B cell (primary cell): ENCODE data around the gene FAM151A. TPM values are rescaled to one million over a fixed set of nuclear protein-coding genes. Genes with fewer than 3 reads are reported as not detected.

Experiments used
- ATAC-seq: fragments of 200-7000 bp; cut with Tn5 transposase; one replicate; pipeline ENCODE4 v1.10.0; 2021; ENCODE audit warnings: low read depth, mild to moderate bottlenecking, moderate number of reproducible peaks, moderate library complexity
- CTCF ChIA-PET: fragments of 350-600 bp; sonication (Branson Sonifier 250); formaldehyde crosslinking; loops from one replicate; lab custom pipeline; 2021; ENCODE audit warnings: antibody characterized with exemption, inconsistent platforms; lab: Charles Lee
- POLR2A ChIA-PET: fragments of 350-600 bp; sonication (Branson Sonifier 250); formaldehyde crosslinking; loops from one replicate; lab custom pipeline; 2021; ENCODE audit warnings: antibody characterized with exemption; lab: Charles Lee
- DNase-seq: peaks from one replicate; pipeline ENCODE4 v3.0.0; 2013
- H2AFZ ChIP-seq: 2 replicates; pipeline ENCODE4 v1.6.1; 2012; ENCODE audit warnings: mild to moderate bottlenecking, low read depth, low read length; ENCODE audit not compliant: insufficient read depth, poor library complexity, severe bottlenecking
- H3K27ac ChIP-seq, 2 donors: 1 replicate in 1 of 2; 2 replicates in 1 of 2; pipeline ENCODE4 v1.5.1; 2012 to 2013; ENCODE audit warnings: low read length in 2 of 2, mild to moderate bottlenecking in 2 of 2, moderate library complexity in 1 of 2
- H3K27me3 ChIP-seq, 4 experiments: fragments of 200-600 bp in 1 of 4; sonication (generic) in 1 of 4; replicated peaks in 1 of 4; 1 replicate in 2 of 4; 2 replicates in 2 of 4; pipeline versions ENCODE4 v1.6.1 to v1.7.0; 2013 to 2016; ENCODE audit warnings: low read length in 3 of 4, mild to moderate bottlenecking in 2 of 4, mixed read lengths in 1 of 4, moderate library complexity in 1 of 4; ENCODE audit not compliant: insufficient read depth in 4 of 4, control insufficient read depth in 3 of 4; ENCODE audit errors: control extremely low read depth in 1 of 4
- H3K36me3 ChIP-seq, 2 experiments: replicated peaks in 1 of 2; 1 replicate in 1 of 2; 2 replicates in 1 of 2; pipeline versions ENCODE4 v1.6.1 to v1.7.1; 2013; ENCODE audit warnings: low read length in 1 of 2; ENCODE audit not compliant: insufficient read depth in 2 of 2, control insufficient read depth in 1 of 2; ENCODE audit errors: control extremely low read depth in 1 of 2, extremely low read depth in 1 of 2
- H3K4me1 ChIP-seq, 2 donors: fragments of 200-600 bp in 1 of 2; sonication (generic) in 1 of 2; 1 replicate in 1 of 2; 2 replicates in 1 of 2; pipeline versions ENCODE4 v1.5.1 to v1.6.1; 2013 to 2017; ENCODE audit warnings: low read length in 2 of 2; ENCODE audit not compliant: control insufficient read depth in 2 of 2, insufficient read depth in 2 of 2
- H3K4me2 ChIP-seq: replicated peaks from 2 replicates; pipeline ENCODE3; 2012; ENCODE audit warnings: mild to moderate bottlenecking, low read depth, low read length; ENCODE audit not compliant: poor library complexity, severe bottlenecking
- H3K4me3 ChIP-seq, 5 experiments: fragments of 200-600 bp in 1 of 5; sonication (generic) in 1 of 5; 1 replicate in 3 of 5; 2 replicates in 2 of 5; pipeline versions ENCODE4 v1.5.1 to v1.7.0; 2011 to 2016; ENCODE audit warnings: low read length in 4 of 5, mild to moderate bottlenecking in 4 of 5, low read depth in 2 of 5, control low read depth in 1 of 5, moderate library complexity in 1 of 5; ENCODE audit not compliant: insufficient read depth in 1 of 5; ENCODE audit errors: control extremely low read depth in 1 of 5, extremely low read depth in 1 of 5
- H3K79me2 ChIP-seq: fragments of 200-600 bp; sonication (generic); one replicate; pipeline ENCODE4 v1.6.0; 2016; ENCODE audit warnings: low read length; ENCODE audit not compliant: control insufficient read depth, insufficient read depth
- H3K9ac ChIP-seq: fragments of 200-600 bp; sonication (generic); 2 replicates; pipeline ENCODE4 v1.6.1; 2017; ENCODE audit warnings: mild to moderate bottlenecking, low read length, moderate library complexity
- H3K9me3 ChIP-seq, 3 donors: one replicate each; pipeline versions ENCODE4 v1.6.1 to v1.7.1; 2013; ENCODE audit warnings: low read length in 2 of 3; ENCODE audit not compliant: control insufficient read depth in 2 of 3, insufficient read depth in 1 of 3; ENCODE audit errors: control extremely low read depth in 1 of 3
- H4K20me1 ChIP-seq: 2 replicates; pipeline ENCODE4 v1.6.0; 2012; ENCODE audit warnings: mild to moderate bottlenecking, low read length; ENCODE audit not compliant: insufficient read depth, control insufficient read depth, poor library complexity, severe bottlenecking
- H3K27ac Mint-ChIP-seq: one replicate; pipeline ENCODE4 v1.8.0; 2021; ENCODE audit warnings: mixed read lengths
- H3K27me3 Mint-ChIP-seq: one replicate; pipeline ENCODE4 v1.8.0; 2021; ENCODE audit warnings: mixed read lengths
- H3K4me1 Mint-ChIP-seq: one replicate; pipeline ENCODE4 v1.8.0; 2021; ENCODE audit warnings: mixed read lengths
- H3K4me3 Mint-ChIP-seq: one replicate; pipeline ENCODE4 v1.8.0; 2021; ENCODE audit warnings: mixed read lengths
- H3K9me3 Mint-ChIP-seq: one replicate; pipeline ENCODE4 v1.8.0; 2022; ENCODE audit warnings: mixed read lengths; ENCODE audit not compliant: insufficient read depth
- CTCF ChIP-seq: fragments of 200-600 bp; IDR thresholded peaks from one replicate; pipeline ENCODE4 v1.8.0; 2022; ENCODE audit warnings: antibody characterized with exemption, mild to moderate bottlenecking
- EZH2 ChIP-seq: IDR thresholded peaks from 2 replicates; pipeline ENCODE4 v1.6.1; 2012; ENCODE audit warnings: borderline replicate concordance, low read depth, mild to moderate bottlenecking, moderate library complexity, low read length; ENCODE audit not compliant: insufficient read depth, poor library complexity, severe bottlenecking
- WGBS: methylation state at CpG from one replicate; pipeline ENCODE4 v1.1.5; 2013; ENCODE audit warnings: missing lambda C conversion rate; ENCODE audit not compliant: insufficient coverage; 5-methylcytosine and 5-hydroxymethylcytosine counted together
- intact Hi-C: fragments of 100-400 bp; cut with micrococcal nuclease; formaldehyde crosslinking; loops from one replicate; pipeline ENCODE4 v1.10.0; 2022
- polyA plus RNA-seq: library from polyadenylated mRNA; depleted of rRNA; stranded (reverse); fragments of >200 nt; gene quantifications from 2 replicates; pipeline ENCODE4 v1.2.3, GENCODE V29; 2012
- total RNA-seq, 2 donors: library from RNA; stranded (reverse); fragments of 120-200 nt in 1 of 2; gene quantifications; 1 replicate in 1 of 2; 2 replicates in 1 of 2; pipeline versions ENCODE4 v1.2.3 to v1.2.4, GENCODE V29; 2013 to 2022

The FAM151A gene
- total and polyA plus RNA-seq, 2 donors (not counting 1 experiment from before 2014, with no cell fraction given) = not detected

DNA sequence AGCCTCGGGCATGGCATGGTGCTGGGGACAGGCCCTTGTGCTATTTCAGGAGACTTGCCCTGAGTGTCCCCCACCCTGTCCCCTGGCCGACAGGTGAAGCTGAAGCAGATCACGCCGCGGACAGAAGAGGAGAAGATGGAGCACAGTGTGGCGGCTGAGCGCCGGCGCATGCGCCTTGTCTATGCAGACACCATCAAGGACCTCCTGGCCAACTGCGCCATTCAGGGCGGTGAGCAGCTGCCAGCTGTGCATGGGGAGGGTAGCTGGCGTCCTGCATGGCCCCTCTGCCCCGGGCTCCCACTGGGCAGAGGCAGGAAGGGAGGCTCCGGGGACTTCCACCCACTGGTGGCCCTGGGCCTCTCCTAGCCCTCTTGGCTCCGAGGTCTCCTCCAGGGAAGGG, 28.9 kb downstream of the FAM151A start:
- Mint-ChIP-seq H3K9me3 (no peaks in the 10 kb centered on the region), H3K4me1 (no peaks in the 10 kb centered on the region), H3K27me3 (peaks cover 3% of the 10 kb centered on the region), H3K4me3 (no peak overlapping the region), H3K27ac (no peak overlapping the region)
- 89% methylated on average over 16 of the region's 16 CpGs for WGBS
- Histone ChIP-seq H3K36me3 (no peaks in the 10 kb centered on the region), H3K9ac (no peak overlapping the region), H3K9me3 (no peaks in the 10 kb centered on the region), H3K4me2 (no peak overlapping the region), H2AFZ (no peak overlapping the region), H3K27ac (no peak overlapping the region), H3K4me3 (no peak overlapping the region), H3K4me1 (no peaks in the 10 kb centered on the region), H3K27me3 (peaks cover 0 to 3% (median 0%) of the 10 kb centered on the region in 4 experiments), H3K79me2 (no peaks in the 10 kb centered on the region), H4K20me1 (no peaks in the 10 kb centered on the region)
- ATAC-seq (no peak), DNase-seq (no peak)
- intact Hi-C loops = no loop called here
- ChIA-PET CTCF (no interaction called here), POLR2A (no interaction called here)
- TF ChIP-seq EZH2 (no peak), CTCF (no peak)

GRCh38 chr1:54593571-54594160, 29.7 kb downstream of the FAM151A start:
- Histone ChIP-seq H3K4me1 (no peaks in the 10 kb centered on the region), H3K79me2 (no peaks in the 10 kb centered on the region), H4K20me1 (no peaks in the 10 kb centered on the region), H3K9ac (no peak overlapping the region), H3K4me2 (no peak overlapping the region), H3K27ac (no peak overlapping the region), H2AFZ (no peak overlapping the region), H3K27me3 (peaks cover 0 to 3% (median 0%) of the 10 kb centered on the region in 4 experiments), H3K4me3 (no peak overlapping the region), H3K36me3 (no peaks in the 10 kb centered on the region), H3K9me3 (no peaks in the 10 kb centered on the region)
- H3K27ac Mint-ChIP-seq = no peak overlapping the region
- peaks cover under 1% of the 10 kb centered on the region for H3K4me1 Mint-ChIP-seq
- intact Hi-C loops = no loop called here
- ChIA-PET POLR2A (no interaction called here), CTCF (no interaction called here)
- H3K9me3 Mint-ChIP-seq = no peaks in the 10 kb centered on the region
- no peak overlapping the region for H3K4me3 Mint-ChIP-seq
- peaks cover 3% of the 10 kb centered on the region for H3K27me3 Mint-ChIP-seq
- DNase-seq (no peak), ATAC-seq (no peak)
- no peak for TF ChIP-seq EZH2
- TF ChIP-seq CTCF = no peak
- 92% methylated on average over 7 of the region's 10 CpGs for WGBS
